Measurements from ENCODE around the gene EAF2.

EAF2 gene

DNA sequence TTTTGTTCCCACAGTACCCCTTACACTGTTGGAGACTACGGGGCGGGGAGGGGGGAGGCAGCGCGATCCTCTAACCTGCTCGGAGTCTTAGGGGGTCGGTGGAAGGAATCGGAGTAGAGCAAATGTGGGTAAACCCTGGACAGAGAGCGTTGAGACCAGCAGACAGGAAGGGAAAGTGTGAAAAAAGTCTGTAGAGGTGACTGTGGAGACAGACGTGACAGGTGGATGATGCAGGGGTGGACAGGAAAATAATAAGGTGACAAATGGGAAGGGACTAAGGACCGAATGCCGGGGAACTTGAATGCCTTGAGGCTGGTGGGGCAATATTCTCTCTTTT lies 424 bp downstream of the EAF2 start:
- TF ChIP-seq GATA2 (IDR thresholded peaks at IDR 0.05; ENCODE audit: low read depth, low read length) (no peak), GATA3 (IDR thresholded peaks at IDR 0.05; ENCODE audit: low read depth, low read length) (no peak)

DNA sequence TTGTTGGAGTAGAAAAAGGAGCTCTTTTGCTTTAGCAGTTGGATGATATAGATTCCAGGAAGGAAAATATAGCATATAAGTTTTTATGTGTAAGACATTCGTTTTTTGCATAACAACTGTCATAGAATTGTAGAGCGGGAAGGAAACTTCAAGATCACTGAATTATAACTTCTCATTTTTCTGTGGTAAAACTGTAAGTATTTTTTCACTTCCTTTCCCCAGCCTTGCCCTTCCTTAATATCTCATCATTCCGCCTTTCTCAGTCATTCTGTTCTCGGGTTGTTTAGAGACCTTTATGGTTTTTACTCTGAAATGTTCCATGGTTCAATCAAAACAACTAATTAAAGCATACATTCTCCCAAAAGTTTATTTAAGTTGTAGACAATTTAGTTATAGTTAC lies 1.1 kb downstream of the EAF2 start:
- TF ChIP-seq GATA2 (IDR thresholded peaks at IDR 0.05; ENCODE audit: low read depth, low read length) = no peak
- no peak for TF ChIP-seq GATA3 (IDR thresholded peaks at IDR 0.05; ENCODE audit: low read depth, low read length)

- TF ChIP-seq GATA2 (IDR thresholded peaks at IDR 0.05; ENCODE audit: low read depth, low read length) (no peak), GATA3 (IDR thresholded peaks at IDR 0.05; ENCODE audit: low read depth, low read length) (no peak)
Observed at GRCh38 chr3:121836481-121836880, 1.5 kb downstream of the EAF2 start.

- TF ChIP-seq GATA3 (IDR thresholded peaks at IDR 0.05; ENCODE audit: low read depth, low read length) (no peak), GATA2 (IDR thresholded peaks at IDR 0.05; ENCODE audit: low read depth, low read length) (no peak)
Observed at GRCh38 chr3:121839962-121840361, 5.0 kb downstream of the EAF2 start.

- no peak for TF ChIP-seq GATA3 (IDR thresholded peaks at IDR 0.05; ENCODE audit: low read depth, low read length)
Observed at GRCh38 chr3:121844892-121845291, 9.9 kb downstream of the EAF2 start.

- TF ChIP-seq GATA2 (IDR thresholded peaks at IDR 0.05; ENCODE audit: low read depth, low read length) (no peak), GATA3 (IDR thresholded peaks at IDR 0.05; ENCODE audit: low read depth, low read length) (no peak)
Observed at GRCh38 chr3:121852256-121852655, 17.2 kb downstream of the EAF2 start.

DNA sequence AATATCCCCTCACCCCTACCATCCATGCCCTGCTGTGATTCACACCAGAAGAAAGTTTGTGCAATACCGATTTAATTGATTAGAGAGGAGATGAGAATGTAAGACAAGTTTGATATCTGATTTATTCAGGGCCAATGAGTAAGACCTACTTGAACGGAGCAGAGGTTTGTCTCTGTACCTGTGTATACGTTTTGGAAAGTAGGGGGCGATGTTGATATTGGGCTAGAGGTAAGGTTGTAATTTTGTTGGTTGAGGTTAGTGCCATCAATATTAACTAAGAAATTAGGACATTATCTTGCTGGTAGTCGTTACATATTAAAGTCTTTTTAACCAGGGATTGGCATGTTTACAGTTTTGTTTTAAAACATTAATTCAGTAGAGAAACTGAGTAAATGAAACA lies 20.5 kb downstream of the EAF2 start:
- TF ChIP-seq GATA3 (IDR thresholded peaks at IDR 0.05; ENCODE audit: low read depth, low read length) (no peak), GATA2 (IDR thresholded peaks at IDR 0.05; ENCODE audit: low read depth, low read length) (no peak)

GRCh38 chr3:121863801-121864200 lies 28.8 kb downstream of the EAF2 start:
- TF ChIP-seq GATA3 (IDR thresholded peaks at IDR 0.05; ENCODE audit: low read depth, low read length) = no peak
- TF ChIP-seq GATA2 (IDR thresholded peaks at IDR 0.05; ENCODE audit: low read depth, low read length) = no peak

- TF ChIP-seq GATA2 (IDR thresholded peaks at IDR 0.05; ENCODE audit: low read depth, low read length) = no peak
- no peak for TF ChIP-seq GATA3 (IDR thresholded peaks at IDR 0.05; ENCODE audit: low read depth, low read length)
Observed at GRCh38 chr3:121869736-121870135, 34.7 kb downstream of the EAF2 start.

- TF ChIP-seq GATA2 (IDR thresholded peaks at IDR 0.05; ENCODE audit: low read depth, low read length) = no peak
- TF ChIP-seq GATA3 (IDR thresholded peaks at IDR 0.05; ENCODE audit: low read depth, low read length) = no peak
Observed at GRCh38 chr3:121870717-121871116, 35.7 kb downstream of the EAF2 start.

DNA sequence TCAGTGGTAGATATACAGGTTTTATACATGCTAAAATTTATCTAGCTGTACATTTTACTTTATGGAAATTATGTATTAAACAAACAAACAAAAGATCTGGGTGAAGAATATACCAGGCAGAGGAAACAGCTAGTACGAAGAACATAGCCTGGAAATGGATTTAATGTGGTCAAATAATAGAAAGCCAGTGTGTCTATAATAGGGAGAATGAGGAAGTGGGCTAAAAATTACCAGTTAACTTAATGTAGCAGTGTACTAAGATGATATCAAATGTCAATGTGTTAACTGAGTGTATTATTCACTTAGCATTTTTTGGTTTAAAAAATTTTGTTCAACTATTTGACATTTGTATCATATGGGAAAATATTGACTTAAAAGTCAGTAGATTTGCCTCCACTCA lies 36.4 kb downstream of the EAF2 start:
- TF ChIP-seq GATA3 (IDR thresholded peaks at IDR 0.05; ENCODE audit: low read depth, low read length) (no peak), GATA2 (IDR thresholded peaks at IDR 0.05; ENCODE audit: low read depth, low read length) (no peak)

- TF ChIP-seq GATA2 (IDR thresholded peaks at IDR 0.05; ENCODE audit: low read depth, low read length) = no peak
- TF ChIP-seq GATA3 (IDR thresholded peaks at IDR 0.05; ENCODE audit: low read depth, low read length) = no peak
Observed at GRCh38 chr3:121878411-121878810, 43.4 kb downstream of the EAF2 start.

GRCh38 chr3:121883507-121883906 lies 48.5 kb downstream of the EAF2 start:
- no peak for TF ChIP-seq GATA3 (IDR thresholded peaks at IDR 0.05; ENCODE audit: low read depth, low read length)
- TF ChIP-seq GATA2 (IDR thresholded peaks at IDR 0.05; ENCODE audit: low read depth, low read length) = no peak

DNA sequence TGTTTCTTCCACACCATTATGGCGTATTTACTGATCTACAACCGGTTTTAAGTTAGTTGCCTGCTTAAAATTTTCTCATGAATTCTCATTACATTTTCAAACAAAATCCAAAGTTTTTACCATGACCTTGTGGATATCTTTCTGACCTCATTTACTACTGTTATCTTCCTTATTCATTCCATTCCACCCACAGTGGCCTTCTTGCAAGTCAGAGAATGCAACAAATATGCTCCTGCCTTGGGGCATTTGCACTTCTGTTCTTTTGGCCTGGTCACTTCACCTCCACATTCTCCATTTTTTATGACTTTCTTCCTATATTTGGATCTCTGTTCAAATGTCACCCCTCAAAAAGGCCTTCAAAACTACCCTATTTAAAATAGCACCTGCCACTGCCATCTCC lies 50.4 kb downstream of the EAF2 start:
- no peak for TF ChIP-seq GATA2 (IDR thresholded peaks at IDR 0.05; ENCODE audit: low read depth, low read length)
- no peak for TF ChIP-seq GATA3 (IDR thresholded peaks at IDR 0.05; ENCODE audit: low read depth, low read length)

GRCh38 chr3:121894301-121894990 lies 59.4 kb downstream of the EAF2 start, which contains the start of gene SLC15A2:
SLC15A2 (plus strand) TSS chr3:121894401; CDS start chr3:121894477, 76 bp downstream.
- TF ChIP-seq GATA2 (IDR thresholded peaks at IDR 0.05; ENCODE audit: low read depth, low read length) (no peak), GATA3 (IDR thresholded peaks at IDR 0.05; ENCODE audit: low read depth, low read length) (no peak)

GRCh38 chr3:121895121-121895520 lies 60.1 kb downstream of the EAF2 start:
- no peak for TF ChIP-seq GATA2 (IDR thresholded peaks at IDR 0.05; ENCODE audit: low read depth, low read length)
- no peak for TF ChIP-seq GATA3 (IDR thresholded peaks at IDR 0.05; ENCODE audit: low read depth, low read length)
